ENCODE results near the gene MLXIP. TPM values are rescaled to one million over a fixed set of nuclear protein-coding genes. Genes with fewer than 3 reads are reported as not detected.

Gene MLXIP
- total and polyA plus RNA-seq, 2 of the 4 experiments (the other 2 are of a cell fraction): 2.7 to 10.8 TPM

GRCh38 chr12:122138616-122139015 lies 60.1 kb downstream of the MLXIP start:
- H4K5ac ChIP-seq (ENCODE audit: low read depth, low read length): no peak overlapping the region
- H3K4me2 ChIP-seq (ENCODE audit: low read depth, low read length): no peak overlapping the region
- H2BK20ac ChIP-seq (ENCODE audit: low read depth, low read length): no peak overlapping the region
- H3K4me1 ChIP-seq (ENCODE audit: control insufficient read depth, insufficient read depth, low read length): no peaks in the 10 kb centered on the region
- H4K20me1 ChIP-seq (ENCODE audit: insufficient read depth, low read length): no peaks in the 10 kb centered on the region
- TF ChIP-seq USF2 (IDR thresholded peaks at IDR 0.05; ENCODE audit: low read depth, low read length) (no peak), CEBPB (IDR thresholded peaks at IDR 0.05; ENCODE audit: low read depth, low read length) (no peak), RFX5 (IDR thresholded peaks at IDR 0.05; ENCODE audit: low read depth, low read length) (no peak), CHD1 (IDR thresholded peaks at IDR 0.05; ENCODE audit: low read depth, low read length) (no peak), MXI1 (IDR thresholded peaks at IDR 0.05; ENCODE audit: borderline replicate concordance, low read depth, low read length) (no peak), MAZ (IDR thresholded peaks at IDR 0.05; ENCODE audit: borderline replicate concordance, low read depth, low read length) (no peak), BHLHE40 (IDR thresholded peaks at IDR 0.05; ENCODE audit: low read depth, low read length) (no peak), FOS (IDR thresholded peaks at IDR 0.05; ENCODE audit: low read depth, low read length) (no peak), RAD21 (IDR thresholded peaks at IDR 0.05; ENCODE audit: low read length) (no peak), RCOR1 (IDR thresholded peaks at IDR 0.05; ENCODE audit: insufficient replicate concordance, low read length) (no peak), NFE2L2 (IDR thresholded peaks at IDR 0.05; ENCODE audit: low read depth, low read length) (no peak), MAFK (IDR thresholded peaks at IDR 0.05; ENCODE audit: low read depth, low read length) (no peak), POLR2A (IDR thresholded peaks at IDR 0.05; ENCODE audit: low read depth, low read length) (no peak), SMC3 (IDR thresholded peaks at IDR 0.05; ENCODE audit: low read depth, low read length) (no peak)
- TF ChIP-seq, protein P1, sequence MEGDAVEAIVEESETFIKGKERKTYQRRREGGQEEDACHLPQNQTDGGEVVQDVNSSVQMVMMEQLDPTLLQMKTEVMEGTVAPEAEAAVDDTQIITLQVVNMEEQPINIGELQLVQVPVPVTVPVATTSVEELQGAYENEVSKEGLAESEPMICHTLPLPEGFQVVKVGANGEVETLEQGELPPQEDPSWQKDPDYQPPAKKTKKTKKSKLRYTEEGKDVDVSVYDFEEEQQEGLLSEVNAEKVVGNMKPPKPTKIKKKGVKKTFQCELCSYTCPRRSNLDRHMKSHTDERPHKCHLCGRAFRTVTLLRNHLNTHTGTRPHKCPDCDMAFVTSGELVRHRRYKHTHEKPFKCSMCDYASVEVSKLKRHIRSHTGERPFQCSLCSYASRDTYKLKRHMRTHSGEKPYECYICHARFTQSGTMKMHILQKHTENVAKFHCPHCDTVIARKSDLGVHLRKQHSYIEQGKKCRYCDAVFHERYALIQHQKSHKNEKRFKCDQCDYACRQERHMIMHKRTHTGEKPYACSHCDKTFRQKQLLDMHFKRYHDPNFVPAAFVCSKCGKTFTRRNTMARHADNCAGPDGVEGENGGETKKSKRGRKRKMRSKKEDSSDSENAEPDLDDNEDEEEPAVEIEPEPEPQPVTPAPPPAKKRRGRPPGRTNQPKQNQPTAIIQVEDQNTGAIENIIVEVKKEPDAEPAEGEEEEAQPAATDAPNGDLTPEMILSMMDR (conservative IDR thresholded peaks at IDR 0.05; ENCODE audit: low read depth, low read length): no peak
- TF ChIP-seq, protein P2, sequence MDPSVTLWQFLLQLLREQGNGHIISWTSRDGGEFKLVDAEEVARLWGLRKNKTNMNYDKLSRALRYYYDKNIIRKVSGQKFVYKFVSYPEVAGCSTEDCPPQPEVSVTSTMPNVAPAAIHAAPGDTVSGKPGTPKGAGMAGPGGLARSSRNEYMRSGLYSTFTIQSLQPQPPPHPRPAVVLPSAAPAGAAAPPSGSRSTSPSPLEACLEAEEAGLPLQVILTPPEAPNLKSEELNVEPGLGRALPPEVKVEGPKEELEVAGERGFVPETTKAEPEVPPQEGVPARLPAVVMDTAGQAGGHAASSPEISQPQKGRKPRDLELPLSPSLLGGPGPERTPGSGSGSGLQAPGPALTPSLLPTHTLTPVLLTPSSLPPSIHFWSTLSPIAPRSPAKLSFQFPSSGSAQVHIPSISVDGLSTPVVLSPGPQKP (IDR thresholded peaks at IDR 0.05; ENCODE audit: borderline replicate concordance, low read depth, low read length): no peak
- no peak overlapping the region for H4K8ac ChIP-seq (ENCODE audit: low read depth in 2 of 2, low read length in 2 of 2)
- ChIA-PET CTCF (no interaction called here), POLR2A (ENCODE audit: unreplicated experiment) (no interaction called here)
- no peak overlapping the region for H2AFZ ChIP-seq (replicated peaks; ENCODE audit: low read length, poor library complexity)
- 97% methylated on average over 6 of the region's 11 CpGs; no CpG with 5 or more reads in 1 of the 2 experiments for WGBS, 2 experiments (ENCODE audit: extremely low coverage in 2 of 2, insufficient read length in 1 of 2)
- H4K91ac ChIP-seq (ENCODE audit: insufficient read depth, low read depth, low read length): no peak overlapping the region
- H3K27me3 ChIP-seq (ENCODE audit: control insufficient read depth, insufficient read depth, low read length): no peaks in the 10 kb centered on the region
- in situ Hi-C loops (cut with MboI; ENCODE audit: low sequenced_read_pairs) (no loop called here), intact Hi-C loops (cut with micrococcal nuclease) (no loop called here), dilution Hi-C loops (cut with HindIII; ENCODE audit: low sequenced_read_pairs, unreplicated experiment) (no loop called here)
- H3K9ac ChIP-seq (ENCODE audit: low read depth, low read length): no peak overlapping the region
- peaks cover 69% of the 10 kb centered on the region for H3K36me3 ChIP-seq (ENCODE audit: control insufficient read depth, insufficient read depth, low read length)
- no peak overlapping the region for H2BK5ac ChIP-seq (ENCODE audit: low read depth, low read length, poor library complexity, severe bottlenecking)
- BruUV-seq (replicated peaks): no TSS peak
- H3K27ac ChIP-seq (ENCODE audit: insufficient read depth, low read length): no peak overlapping the region
- H2BK120ac ChIP-seq (ENCODE audit: low read depth, low read length): no peak overlapping the region
- no peak overlapping the region for H3K4me3 ChIP-seq (ENCODE audit: insufficient read depth, low read depth, low read length)
- no peak overlapping the region for H2BK15ac ChIP-seq (ENCODE audit: low read depth, low read length)
- no peak overlapping the region for H2AK9ac ChIP-seq (replicated peaks; ENCODE audit: low read depth, low read length, poor library complexity)
- H3K14ac ChIP-seq (replicated peaks; ENCODE audit: low read depth, low read length): no peak overlapping the region
- no peak overlapping the region for H3K56ac ChIP-seq (ENCODE audit: extremely low read depth, insufficient read depth, low read length)
- no peak overlapping the region for H3K18ac ChIP-seq (ENCODE audit: low read depth, low read length)
- DNase-seq: no peak
- H3K9me3 ChIP-seq (ENCODE audit: control insufficient read depth, insufficient read depth, low read length): no peaks in the 10 kb centered on the region
- no peak overlapping the region for H2AK5ac ChIP-seq (ENCODE audit: low read depth, low read length)
- peaks cover 3% of the 10 kb centered on the region; the same call in 1 of the 2 replicates for H3K9me1 ChIP-seq (ENCODE audit: insufficient read depth, low read length)
- no peak for ATAC-seq (ENCODE audit: low read depth)
- no peak overlapping the region for H3K23ac ChIP-seq (ENCODE audit: low read depth, low read length)
- no peak overlapping the region for H3K4ac ChIP-seq (ENCODE audit: low read depth, low read length)
- H3K79me1 ChIP-seq (ENCODE audit: low read depth in 1 of 2, low read length in 2 of 2): no peaks in the 10 kb centered on the region

Data from IMR-90 (cell line).